ENCODE data around the gene IL17C.
A peak's percentile ranks its signal among the peaks of the same experiment; 100 is the strongest.
"Not testable (repeated sequence)": the region's sequence is repeated elsewhere in the genome, so short reads cannot be mapped to it uniquely, and the experiment has no call there.

The IL17C gene

GRCh38 chr16:88654363-88655052 lies 16.1 kb downstream of the IL17C start:
- peaks cover 30% of the 10 kb centered on the region for H3K4me1 Mint-ChIP-seq

GRCh38 chr16:88655053-88655732 lies 16.8 kb downstream of the IL17C start:
- Mint-ChIP-seq H3K4me1 (peaks cover 23% of the 10 kb centered on the region), H3K9me3 (no peaks in the 10 kb centered on the region), H3K27me3 (no peaks in the 10 kb centered on the region), H3K4me3 (no peak overlapping the region), H3K27ac (peak overlapping the region in 1 of 2 donors; percentile 86)
- no peak for ATAC-seq
- no peak for DNase-seq

More at GRCh38 chr16:88654363-88655052, 16.1 kb downstream of the IL17C start:
- no peaks in the 10 kb centered on the region for H3K9me3 Mint-ChIP-seq
- ATAC-seq: no peak
- no peak overlapping the region for H3K4me3 Mint-ChIP-seq
- no peaks in the 10 kb centered on the region for H3K27me3 Mint-ChIP-seq
- no peak overlapping the region for H3K27ac Mint-ChIP-seq
- DNase-seq: no peak

DNA sequence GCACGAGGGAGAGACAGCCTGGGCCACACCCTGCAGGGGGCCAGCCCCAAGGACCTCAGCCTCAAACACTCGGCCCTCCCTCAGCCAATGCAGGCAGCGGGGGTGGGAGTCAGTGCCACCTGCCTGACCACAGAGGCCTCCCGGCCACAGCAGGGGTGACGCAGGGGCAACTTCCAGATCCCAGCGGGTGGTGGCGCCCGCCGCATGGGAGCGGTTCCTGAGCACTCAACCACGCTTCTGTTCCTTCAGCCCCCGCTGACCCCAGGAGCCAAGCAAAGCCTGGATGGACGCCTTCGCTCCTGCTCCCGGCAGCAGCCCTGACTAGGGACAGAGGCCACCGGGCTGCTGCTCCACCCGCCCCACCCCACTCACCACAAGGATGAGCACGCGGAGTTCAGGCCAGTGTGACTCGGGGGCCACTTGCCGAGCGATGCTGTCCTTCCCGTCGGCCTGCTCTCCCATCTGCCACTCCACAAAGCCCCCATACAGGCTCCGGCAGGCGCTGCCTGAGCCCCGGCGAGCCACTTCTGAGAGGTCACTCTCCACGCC lies 17.4 kb downstream of the IL17C start:
- no peak overlapping the region for H3K4me3 Mint-ChIP-seq
- no peaks in the 10 kb centered on the region for H3K9me3 Mint-ChIP-seq
- peak overlapping the region in 1 of 2 donors; percentile 31 for H3K27ac Mint-ChIP-seq
- peaks cover 22% of the 10 kb centered on the region for H3K4me1 Mint-ChIP-seq
- no peaks in the 10 kb centered on the region for H3K27me3 Mint-ChIP-seq
- DNase-seq (no peak), ATAC-seq (no peak)

- H3K4me1 Mint-ChIP-seq: peaks cover 22% of the 10 kb centered on the region
- H3K9me3 Mint-ChIP-seq: no peaks in the 10 kb centered on the region
- peak overlapping the region; percentile 57 to 67 for H3K27ac Mint-ChIP-seq
- H3K27me3 Mint-ChIP-seq: no peaks in the 10 kb centered on the region
- ATAC-seq (no peak), DNase-seq (no peak)
- no peak overlapping the region for H3K4me3 Mint-ChIP-seq
Measured at GRCh38 chr16:88656291-88656980, 18.1 kb downstream of the IL17C start.

DNA sequence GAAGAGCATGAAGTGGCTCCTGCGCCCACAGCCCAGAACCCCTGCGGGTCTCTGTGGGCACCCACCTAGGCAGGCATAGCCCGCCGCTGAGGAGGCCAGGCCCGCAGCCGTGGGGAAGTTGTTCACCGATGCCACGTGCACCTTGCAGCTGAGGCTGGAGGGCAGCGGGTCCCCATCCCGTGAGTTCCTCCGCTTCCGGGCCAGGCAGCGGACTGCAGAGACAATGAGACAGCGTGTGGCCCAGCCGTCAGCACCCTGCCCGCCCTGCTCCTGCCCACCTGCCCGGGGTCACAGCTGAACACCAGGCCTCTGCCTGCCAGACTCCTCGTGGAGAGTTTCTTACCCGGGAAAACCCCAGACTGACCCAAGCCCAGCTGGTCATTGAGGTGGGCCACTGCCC lies 19.0 kb downstream of the IL17C start:
- Mint-ChIP-seq H3K27me3 (no peaks in the 10 kb centered on the region), H3K4me3 (no peak overlapping the region), H3K4me1 (peaks cover 22% of the 10 kb centered on the region), H3K9me3 (no peaks in the 10 kb centered on the region), H3K27ac (no peak overlapping the region)
- ATAC-seq: no peak
- DNase-seq: no peak

DNA sequence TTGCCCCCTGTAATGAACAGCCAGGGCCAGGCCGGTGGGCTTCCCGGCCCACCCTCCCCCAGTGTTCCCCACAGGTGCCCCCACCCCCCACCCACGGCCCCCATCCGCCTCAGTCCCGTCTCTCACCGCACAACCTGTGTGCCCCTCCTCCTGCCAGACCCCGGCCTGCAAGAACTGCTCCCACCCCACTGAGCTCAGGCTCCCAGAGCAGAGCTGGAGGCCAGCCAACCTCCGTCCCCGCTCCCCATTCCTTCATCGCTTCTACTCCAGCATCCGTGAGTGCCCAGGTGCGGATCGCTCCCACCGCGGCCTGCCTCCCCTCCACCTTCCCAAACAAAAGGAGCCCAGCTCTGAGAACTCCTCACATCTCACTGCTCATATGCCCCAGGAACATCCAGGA lies 20.3 kb downstream of the IL17C start:
- Mint-ChIP-seq H3K27me3 (no peaks in the 10 kb centered on the region), H3K9me3 (no peaks in the 10 kb centered on the region), H3K4me1 (peaks cover 19% of the 10 kb centered on the region), H3K27ac (peak overlapping the region in 1 of 2 donors; percentile 30), H3K4me3 (no peak overlapping the region)
- DNase-seq (no peak), ATAC-seq (no peak)

DNA sequence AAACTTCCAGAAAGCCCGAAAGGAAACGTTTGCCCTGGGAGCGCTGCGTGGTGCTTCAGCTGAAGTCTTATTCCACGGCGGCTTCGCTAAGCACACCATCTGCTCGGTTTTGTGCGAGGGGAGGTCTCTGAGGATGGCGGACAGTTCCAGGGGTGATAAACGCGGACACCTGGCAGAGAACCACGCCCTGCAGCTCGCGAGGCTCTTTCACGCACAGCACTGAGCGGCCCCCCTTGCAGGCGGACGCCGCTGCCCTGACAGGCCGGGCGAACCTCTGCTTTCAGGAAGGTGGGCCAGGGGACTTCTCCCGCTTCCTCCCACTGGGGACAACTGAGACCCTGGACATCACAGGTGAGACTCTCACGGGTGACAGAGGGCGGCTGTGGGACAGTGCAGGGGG lies 20.8 kb downstream of the IL17C start:
- H3K4me1 Mint-ChIP-seq: peaks cover 22% of the 10 kb centered on the region
- peak overlapping the region in 1 of 2 donors; percentile 30 for H3K27ac Mint-ChIP-seq
- H3K27me3 Mint-ChIP-seq: no peaks in the 10 kb centered on the region
- DNase-seq (no peak), ATAC-seq (no peak)
- H3K4me3 Mint-ChIP-seq: no peak overlapping the region
- H3K9me3 Mint-ChIP-seq: no peaks in the 10 kb centered on the region

DNA sequence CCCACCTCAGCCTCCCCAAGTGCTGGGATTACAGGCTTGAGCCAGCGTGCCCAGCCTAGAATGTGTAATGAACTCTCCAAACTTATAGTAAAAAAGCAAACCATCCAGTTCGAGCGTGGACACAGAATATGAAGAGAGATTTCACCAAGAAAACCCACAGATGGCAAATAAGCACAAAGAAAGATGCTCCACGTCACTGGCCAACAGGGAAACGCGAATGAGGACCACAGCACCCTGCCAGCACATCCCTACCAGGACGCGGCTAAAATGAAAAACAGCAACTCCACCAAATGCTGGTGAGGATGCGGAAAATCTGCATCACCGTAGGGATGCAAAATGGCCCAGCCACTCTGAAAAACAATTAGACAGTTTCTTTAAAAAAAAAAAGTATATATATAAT lies 23.1 kb downstream of the IL17C start:
- no peak overlapping the region for H3K27ac Mint-ChIP-seq

DNA sequence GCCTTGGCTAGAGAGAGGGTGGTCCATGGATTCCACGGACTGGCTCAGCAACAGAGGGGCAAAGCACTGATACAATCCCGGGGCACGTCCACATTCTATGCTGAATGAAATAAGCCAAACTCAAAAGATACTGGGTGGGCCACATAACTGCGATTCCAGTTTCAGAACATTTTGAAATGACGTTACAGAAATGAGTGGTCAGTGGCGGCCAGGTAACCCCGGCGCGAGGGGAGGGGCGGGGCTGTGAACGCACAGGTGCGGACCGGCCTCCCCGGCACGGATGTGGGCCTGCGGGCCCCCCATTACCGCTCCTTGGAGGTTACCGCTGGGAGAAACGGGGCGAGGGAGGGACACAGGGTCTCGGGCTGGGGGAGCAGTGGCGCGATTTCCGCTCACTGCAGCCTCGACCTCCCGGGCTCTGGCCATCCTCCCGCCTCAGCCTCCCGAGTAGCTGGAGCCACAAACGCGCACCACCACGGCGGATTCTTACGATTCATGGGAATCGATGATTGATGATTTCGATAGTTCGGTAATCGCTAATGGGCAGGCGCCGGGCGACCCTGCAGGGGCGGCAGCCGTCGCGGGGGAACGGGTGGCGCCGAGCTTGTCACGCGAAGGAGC lies 24.0 kb downstream of the IL17C start:
- H3K9me3 Mint-ChIP-seq: no peaks in the 10 kb centered on the region
- DNase-seq (peak in 1 of 2 donors; percentile 32), ATAC-seq (peak; percentile 4)
- no peaks in the 10 kb centered on the region for H3K27me3 Mint-ChIP-seq
- peak overlapping the region; percentile 69 to 76 for H3K27ac Mint-ChIP-seq
- H3K4me3 Mint-ChIP-seq: peak overlapping the region; percentile 81 to 97
- H3K4me1 Mint-ChIP-seq: peaks cover 29% of the 10 kb centered on the region

More for the DNA sequence above, 23.1 kb downstream of the IL17C start:
- ATAC-seq (no peak), DNase-seq (no peak)
- peak overlapping the region in 1 of 2 donors; percentile 81 for H3K4me3 Mint-ChIP-seq
- no peaks in the 10 kb centered on the region for H3K27me3 Mint-ChIP-seq
- H3K9me3 Mint-ChIP-seq: no peaks in the 10 kb centered on the region
- H3K4me1 Mint-ChIP-seq: peaks cover 25% of the 10 kb centered on the region

DNA sequence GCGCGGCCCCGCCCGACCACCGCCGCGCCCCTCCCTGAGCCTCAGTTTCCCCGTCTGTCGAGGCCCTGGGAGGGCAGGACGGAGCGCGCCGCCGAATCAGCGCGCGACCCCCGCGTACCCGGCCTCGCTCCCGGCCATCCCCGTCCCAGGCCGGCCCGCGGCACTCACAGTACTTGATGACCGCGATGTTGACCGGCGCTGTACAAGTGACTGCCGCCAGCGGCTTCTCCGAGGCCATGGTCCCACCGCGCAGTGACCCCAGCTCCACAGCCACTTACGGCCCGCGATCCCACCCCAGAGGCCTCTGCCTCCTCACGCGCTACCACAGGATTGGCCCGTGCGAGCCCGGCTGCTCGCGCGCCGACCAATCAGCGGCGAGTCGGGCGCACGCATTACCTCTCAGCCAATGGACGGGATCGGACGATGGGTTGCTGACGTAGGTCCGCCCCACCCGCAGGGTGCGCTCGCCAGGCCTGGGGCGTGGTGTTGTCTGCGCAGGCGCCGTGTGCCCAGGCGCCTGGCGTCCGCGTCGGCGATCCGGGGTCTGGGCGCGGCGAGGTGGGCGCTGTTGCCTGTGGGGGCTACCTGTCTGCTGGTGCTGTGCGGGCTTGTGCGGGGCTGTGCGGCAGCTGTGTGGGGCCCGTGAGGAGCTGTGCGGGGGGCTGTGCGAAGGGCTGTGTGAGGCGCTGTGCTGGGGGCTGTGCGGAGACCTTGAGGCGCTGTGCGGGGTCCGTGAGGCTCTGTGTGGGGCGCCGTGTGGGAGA lies 24.7 kb downstream of the IL17C start, which contains the start of gene MVD:
Gene MVD, minus strand, starts transcription at position 249 of the 764 bp plus-strand sequence. Its CDS starts 11 bp downstream, at position 238.
- H3K27ac Mint-ChIP-seq: peak within 1 kb of the TSS; percentile 91 to 96
- H3K9me3 Mint-ChIP-seq: no peaks in the 10 kb centered on the region
- ATAC-seq (peak; percentile 98), DNase-seq (peak; percentile 94 to 97)
- H3K4me1 Mint-ChIP-seq: peaks cover 31% of the 10 kb centered on the region
- no peaks in the 10 kb centered on the region for H3K27me3 Mint-ChIP-seq
- H3K4me3 Mint-ChIP-seq: peak within 1 kb of the TSS; percentile 94 to 97

DNA sequence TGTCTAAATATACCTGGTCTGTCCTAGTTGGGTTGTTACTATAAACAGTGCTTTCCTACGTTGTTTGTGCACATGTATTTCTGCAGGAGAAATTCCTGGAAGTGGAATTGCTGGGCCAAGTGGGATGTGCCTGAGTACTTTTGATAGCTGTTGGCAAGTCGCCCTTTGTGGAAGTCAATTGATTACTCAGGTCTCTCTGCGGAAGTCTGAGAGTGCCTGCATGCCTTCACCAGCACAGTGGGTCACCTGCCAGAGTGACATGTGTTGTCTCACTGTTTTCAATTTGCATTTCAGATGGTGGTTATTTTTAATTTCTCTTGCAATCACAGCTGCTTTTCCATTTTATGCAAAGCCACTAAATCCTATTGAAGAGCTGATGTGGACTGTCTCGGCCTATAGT lies 26.8 kb downstream of the IL17C start:
- Mint-ChIP-seq H3K9me3 (no peaks in the 10 kb centered on the region), H3K4me1 (peaks cover 26% of the 10 kb centered on the region), H3K27ac (no peak overlapping the region), H3K4me3 (peak overlapping the region; percentile 13 to 35), H3K27me3 (no peaks in the 10 kb centered on the region)
- DNase-seq (no peak), ATAC-seq (no peak)

DNA sequence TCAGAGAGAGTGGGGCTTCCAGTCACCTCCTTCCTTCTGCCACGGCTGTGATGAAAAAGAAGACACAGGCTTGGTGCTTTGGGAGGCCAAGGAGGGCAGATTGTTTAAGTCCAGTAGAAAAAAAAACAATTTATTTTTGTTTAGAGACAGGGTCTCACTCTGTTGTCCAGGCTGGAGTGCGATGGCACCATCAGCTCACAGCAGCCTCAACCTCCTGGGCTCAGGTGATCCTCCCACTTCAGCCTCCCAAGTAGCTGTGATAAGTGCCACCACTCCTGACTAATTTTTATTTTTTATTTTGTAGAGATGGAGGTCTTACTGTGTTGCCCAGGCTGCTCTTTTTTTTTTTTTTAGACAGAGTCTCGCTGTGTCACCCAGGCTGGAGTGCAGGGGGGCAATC lies 27.2 kb downstream of the IL17C start:
- no peaks in the 10 kb centered on the region for H3K9me3 Mint-ChIP-seq
- no peak for DNase-seq
- H3K27me3 Mint-ChIP-seq: no peaks in the 10 kb centered on the region
- no peak overlapping the region for H3K4me3 Mint-ChIP-seq
- peaks cover 26% of the 10 kb centered on the region for H3K4me1 Mint-ChIP-seq
- H3K27ac Mint-ChIP-seq: no peak overlapping the region
- ATAC-seq: no peak

DNA sequence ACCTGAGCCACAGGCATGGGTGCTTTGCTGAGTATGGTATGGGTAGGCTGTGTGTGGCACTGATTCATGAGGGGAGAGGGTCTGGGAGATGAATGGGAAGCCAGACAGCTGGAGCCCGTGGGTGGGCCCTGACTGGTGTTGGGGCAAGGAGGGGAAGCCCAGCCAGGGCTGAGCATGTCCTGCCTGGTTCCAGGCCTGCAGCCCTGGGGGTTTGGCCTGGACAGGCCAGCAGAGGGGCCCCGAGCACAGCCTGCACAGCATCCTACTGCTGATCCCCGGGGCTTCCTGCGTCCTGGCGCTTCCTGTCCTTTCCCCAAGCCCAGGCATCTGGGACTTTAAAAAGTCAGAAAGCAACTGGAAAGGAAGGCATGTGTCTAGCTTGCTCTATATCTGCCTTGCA lies 29.1 kb downstream of the IL17C start:
- Mint-ChIP-seq H3K27ac (no peak overlapping the region), H3K27me3 (no peaks in the 10 kb centered on the region), H3K9me3 (no peaks in the 10 kb centered on the region), H3K4me1 (peaks cover 12% of the 10 kb centered on the region), H3K4me3 (no peak overlapping the region)
- ATAC-seq: no peak
- DNase-seq: no peak

GRCh38 chr16:88669493-88669892 lies 31.1 kb downstream of the IL17C start:
- ATAC-seq, H3K27me3 Mint-ChIP-seq, H3K4me1 Mint-ChIP-seq, DNase-seq, H3K27ac Mint-ChIP-seq, H3K9me3 Mint-ChIP-seq, H3K4me3 Mint-ChIP-seq: not testable (repeated sequence)

- Mint-ChIP-seq H3K9me3 (no peaks in the 10 kb centered on the region), H3K27ac (no peak overlapping the region), H3K4me3 (no peak overlapping the region), H3K4me1 (peaks cover 6% of the 10 kb centered on the region), H3K27me3 (no peaks in the 10 kb centered on the region)
- DNase-seq (no peak), ATAC-seq (no peak)
Measured at GRCh38 chr16:88669980-88670379, 31.6 kb downstream of the IL17C start.
